Activated T-helper 1 cell treated with anti-CD3 and anti-CD28 coated beads, Interleukin-12 subunit alpha, Interleukin-12 subunit beta, Interleukin-2, Interleukin-4 antibody, amounts not matched to agents 30 ng/mL and 10 ng/mL and 1 ng/mL, durations not matched to agents 14 hours and 24 hours and 36 hours (primary cell): Measurements from ENCODE around the gene NAA38. TPM values are rescaled to one million over a fixed set of nuclear protein-coding genes. Genes with fewer than 3 reads are reported as not detected.
"Not testable (repeated sequence)": the region's sequence is repeated elsewhere in the genome, so short reads cannot be mapped to it uniquely, and the experiment has no call there.

ENCODE experiments used
- DNase-seq: peaks from one replicate; pipeline ENCODE4 v3.0.0; 2021; ENCODE audit warnings: low spot score
- H3K27ac Mint-ChIP-seq: one replicate; pipeline ENCODE4 v1.8.0; 2021; ENCODE audit warnings: mild to moderate bottlenecking, mixed read lengths
- H3K27me3 Mint-ChIP-seq: one replicate; pipeline ENCODE4 v1.8.0; 2022; ENCODE audit warnings: mild to moderate bottlenecking, moderate library complexity, mixed read lengths; ENCODE audit not compliant: insufficient read depth
- H3K36me3 Mint-ChIP-seq: one replicate; pipeline ENCODE4 v1.8.0; 2021; ENCODE audit warnings: low read depth, mixed read lengths
- H3K4me1 Mint-ChIP-seq: one replicate; pipeline ENCODE4 v1.8.0; 2021; ENCODE audit warnings: low read depth, mixed read lengths
- H3K4me3 Mint-ChIP-seq: one replicate; pipeline ENCODE4 v1.8.0; 2021; ENCODE audit warnings: mild to moderate bottlenecking, moderate library complexity, mixed read lengths
- H3K9me3 Mint-ChIP-seq: one replicate; pipeline ENCODE4 v1.8.0; 2021; ENCODE audit warnings: mixed read lengths
- intact Hi-C: fragments of 100-400 bp; cut with micrococcal nuclease; formaldehyde crosslinking; loops from one replicate; pipeline ENCODE4 v1.15.1; 2024
- total RNA-seq: library from RNA; stranded (reverse); gene quantifications from 2 replicates; pipeline ENCODE4 v1.2.3, GENCODE V29; 2022

Gene NAA38
- total RNA-seq, 1 donor from 2014 or later: 36.4 TPM

DNA sequence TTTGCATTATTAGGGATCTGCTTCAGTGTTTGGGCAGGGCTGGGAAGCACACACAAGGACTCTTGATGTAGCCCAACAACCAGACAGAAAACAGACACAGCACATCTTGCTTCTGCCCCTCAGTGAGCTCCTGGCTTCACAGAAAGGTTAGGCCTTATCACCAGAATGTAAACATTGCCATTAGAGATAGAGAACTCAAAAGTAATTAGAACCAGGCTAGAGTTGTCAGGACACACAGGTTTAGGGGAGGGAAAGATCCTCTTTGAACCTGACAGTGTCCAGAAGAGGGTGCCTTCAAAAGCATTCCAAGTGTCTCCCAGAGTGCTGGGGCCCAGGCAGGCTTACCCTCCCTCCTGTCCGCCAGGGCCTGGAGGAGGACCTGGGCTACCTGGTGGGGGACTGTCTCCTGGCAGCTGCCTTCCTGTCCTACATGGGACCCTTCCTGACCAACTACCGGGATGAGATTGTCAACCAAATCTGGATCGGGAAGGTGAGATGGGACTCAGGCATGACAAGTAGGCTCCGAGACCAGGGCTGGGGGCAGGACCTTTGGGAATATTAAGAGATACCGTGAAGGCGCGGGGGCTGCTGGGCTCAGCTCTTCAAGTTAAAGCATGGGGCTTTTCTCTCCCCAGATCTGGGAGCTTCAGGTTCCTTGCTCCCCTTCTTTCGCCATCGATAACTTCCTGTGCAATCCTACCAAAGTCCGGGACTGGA is 40.3 kb downstream of the NAA38 start:
- H3K27ac Mint-ChIP-seq: no peak overlapping the region
- no peak for DNase-seq
- H3K9me3 Mint-ChIP-seq: no peaks in the 10 kb centered on the region
- H3K4me3 Mint-ChIP-seq: no peak overlapping the region
- no peaks in the 10 kb centered on the region for H3K36me3 Mint-ChIP-seq
- no peaks in the 10 kb centered on the region for H3K4me1 Mint-ChIP-seq
- intact Hi-C loops: no loop called here
- no peaks in the 10 kb centered on the region for H3K27me3 Mint-ChIP-seq

DNA sequence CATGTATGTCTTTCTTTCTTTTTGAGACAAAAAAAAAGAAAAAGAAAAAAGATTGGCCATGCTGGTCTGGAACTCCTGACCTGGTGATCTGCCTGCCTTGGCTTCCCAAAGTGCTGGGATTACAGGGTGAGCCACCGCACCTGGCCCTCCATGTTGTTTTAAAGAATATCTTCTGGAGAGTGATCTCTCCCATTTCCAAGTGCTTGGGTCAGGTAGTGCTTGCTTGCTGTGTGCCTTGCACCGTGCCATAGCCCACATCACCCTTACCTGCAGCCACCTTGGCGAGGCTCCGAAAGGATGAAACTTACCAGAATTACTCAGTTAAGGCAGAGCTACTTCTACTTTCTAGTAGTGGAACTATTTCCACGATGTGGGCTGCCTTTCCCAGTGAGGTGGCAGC is 42.4 kb downstream of the NAA38 start:
- no peaks in the 10 kb centered on the region for H3K36me3 Mint-ChIP-seq
- no peaks in the 10 kb centered on the region for H3K9me3 Mint-ChIP-seq
- peaks cover 6% of the 10 kb centered on the region for H3K27me3 Mint-ChIP-seq
- no peak overlapping the region for H3K27ac Mint-ChIP-seq
- intact Hi-C loops: no loop called here
- H3K4me3 Mint-ChIP-seq: no peak overlapping the region
- DNase-seq: no peak
- no peaks in the 10 kb centered on the region for H3K4me1 Mint-ChIP-seq

DNA sequence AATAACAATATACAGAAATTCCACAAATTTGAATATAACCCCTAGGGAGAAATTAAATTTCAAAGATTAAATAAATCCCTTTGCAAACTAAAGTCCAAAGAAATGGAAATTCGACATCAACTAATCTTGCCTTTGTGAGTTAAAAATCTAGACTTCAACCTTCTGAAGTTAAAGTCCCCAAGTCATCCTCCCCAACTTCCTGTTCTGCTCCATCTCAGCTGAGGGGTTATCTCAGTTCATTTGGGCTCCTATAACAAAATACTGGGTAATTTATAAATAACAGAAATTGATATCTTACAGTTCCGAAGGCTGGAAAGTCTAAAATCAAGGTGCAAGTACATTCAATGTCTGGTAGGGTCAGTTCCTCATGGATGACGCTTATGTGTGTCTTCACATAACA is 46.1 kb downstream of the NAA38 start:
- Mint-ChIP-seq H3K36me3 (no peaks in the 10 kb centered on the region), H3K27ac (no peak overlapping the region), H3K4me1 (no peaks in the 10 kb centered on the region), H3K4me3 (no peak overlapping the region), H3K9me3 (no peaks in the 10 kb centered on the region), H3K27me3 (peaks cover 6% of the 10 kb centered on the region)
- intact Hi-C loops: no loop called here
- no peak for DNase-seq

DNA sequence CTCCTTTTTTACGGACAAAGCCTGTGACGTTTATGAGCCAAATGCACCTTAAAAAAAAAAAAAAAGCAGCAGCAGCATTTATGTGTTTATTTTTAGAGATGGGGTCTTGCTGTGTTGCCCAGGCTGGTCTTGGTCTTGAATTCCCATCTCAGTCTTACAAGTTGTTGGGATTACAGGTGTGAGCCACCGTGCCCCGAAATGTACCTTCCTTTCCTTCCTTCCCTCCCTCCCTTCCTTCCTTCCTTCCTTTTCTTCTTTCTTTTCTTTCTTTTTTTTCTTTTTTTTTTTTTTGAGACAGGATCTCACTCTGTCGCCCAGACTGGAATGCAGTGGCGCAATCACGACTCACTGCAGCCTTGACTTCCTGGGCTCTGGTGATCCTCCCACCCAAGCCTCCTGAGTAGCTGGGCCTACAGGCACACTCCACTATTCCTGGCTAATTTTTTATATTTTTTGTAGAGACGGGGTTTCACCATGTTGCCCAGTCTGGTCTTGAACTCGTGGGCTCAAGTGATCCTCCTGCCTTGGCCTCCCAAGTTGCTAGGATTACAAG is 47.5 kb downstream of the NAA38 start:
- H3K9me3 Mint-ChIP-seq, H3K36me3 Mint-ChIP-seq, H3K4me1 Mint-ChIP-seq, H3K27me3 Mint-ChIP-seq, H3K27ac Mint-ChIP-seq, intact Hi-C loops, DNase-seq, H3K4me3 Mint-ChIP-seq: not testable (repeated sequence)

DNA sequence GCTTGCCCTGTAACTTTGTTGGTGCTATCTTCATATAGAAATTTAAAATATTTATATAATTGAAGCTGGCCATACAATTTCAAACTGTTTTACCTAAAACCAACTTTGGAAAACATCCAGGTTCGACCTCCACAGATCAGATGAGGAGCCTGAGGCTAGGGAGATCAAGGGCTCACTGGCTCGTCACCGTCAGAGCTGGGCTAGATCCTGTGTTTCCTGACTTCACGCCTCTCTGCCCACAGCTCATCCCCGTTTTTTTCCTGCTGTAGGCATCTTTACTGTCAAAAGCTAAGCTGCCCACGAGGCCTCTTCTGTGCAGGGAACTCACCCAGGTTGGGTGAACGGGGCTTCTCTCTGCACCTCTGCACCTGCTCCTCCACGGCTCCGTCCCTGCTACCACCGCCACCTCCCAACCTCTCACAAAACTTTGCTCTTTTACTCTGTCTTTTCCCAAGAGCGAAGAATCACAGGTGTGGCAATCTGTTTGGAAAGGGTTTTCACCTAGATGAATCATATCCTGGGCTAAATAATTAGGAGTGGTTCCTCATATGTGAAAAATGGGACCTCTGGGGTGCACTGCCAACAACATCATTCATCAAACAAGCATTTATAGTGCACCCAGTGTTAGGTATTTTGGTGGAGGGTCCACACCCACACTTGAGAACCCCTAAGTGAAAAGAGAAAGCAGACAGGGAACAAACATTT is 48.1 kb downstream of the NAA38 start:
- no peak for DNase-seq
- Mint-ChIP-seq H3K4me1 (no peaks in the 10 kb centered on the region), H3K27ac (no peak overlapping the region), H3K27me3 (peaks cover 8% of the 10 kb centered on the region), H3K36me3 (no peaks in the 10 kb centered on the region), H3K9me3 (no peaks in the 10 kb centered on the region), H3K4me3 (no peak overlapping the region)
- intact Hi-C loops: no loop called here

DNA sequence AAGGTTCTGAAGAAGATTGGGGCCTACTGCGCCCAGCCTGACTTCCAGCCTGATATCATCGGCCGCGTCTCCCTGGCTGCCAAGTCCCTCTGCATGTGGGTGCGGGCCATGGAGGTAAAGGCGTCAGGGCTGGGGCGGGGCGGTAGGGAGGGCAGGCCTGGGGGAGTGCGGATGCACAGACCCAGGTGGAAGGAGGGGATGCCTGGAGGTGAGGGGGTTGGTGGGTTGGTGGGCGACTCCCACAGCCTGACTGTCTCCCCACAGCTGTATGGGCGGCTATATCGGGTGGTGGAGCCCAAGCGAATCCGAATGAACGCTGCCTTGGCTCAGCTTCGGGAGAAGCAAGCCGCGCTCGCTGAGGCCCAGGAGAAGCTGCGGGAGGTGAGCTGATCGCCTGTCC is 50.2 kb downstream of the NAA38 start:
- Mint-ChIP-seq H3K36me3 (no peaks in the 10 kb centered on the region), H3K9me3 (no peaks in the 10 kb centered on the region), H3K27ac (no peak overlapping the region), H3K27me3 (peaks cover 8% of the 10 kb centered on the region), H3K4me3 (no peak overlapping the region), H3K4me1 (no peaks in the 10 kb centered on the region)
- no peak for DNase-seq
- intact Hi-C loops: no loop called here

Other genes with a start within 250 kb of the NAA38 start
- 59.5 and 63.6 TPM in 2 replicates for gene FXR2, start 242.7 kb downstream of the NAA38 start, total RNA-seq
- gene SAT2, start 229.7 kb downstream of the NAA38 start, total RNA-seq: 23.8 and 24.0 TPM in 2 replicates
- gene SHBG, start 227.4 kb downstream of the NAA38 start, total RNA-seq: 0.20 TPM in 1 of 2 replicates, not detected in the other
- gene ATP1B2, start 206.6 kb downstream of the NAA38 start, total RNA-seq: 0.54 TPM in 2 replicates
- gene TP53, start 170.1 kb downstream of the NAA38 start, total RNA-seq: 172 and 179 TPM in 2 replicates
- 31.5 TPM in 2 replicates for gene WRAP53, start 169.1 kb downstream of the NAA38 start, total RNA-seq
- 0.08 TPM in 1 of 2 replicates, not detected in the other for gene EFNB3, start 152.4 kb downstream of the NAA38 start, total RNA-seq
- not detected in 2 replicates for gene DNAH2, start 139.8 kb downstream of the NAA38 start, total RNA-seq
- 163 and 177 TPM in 2 replicates for gene KDM6B, start 23.3 kb downstream of the NAA38 start, total RNA-seq
- gene TMEM88, start 2.5 kb downstream of the NAA38 start, total RNA-seq: 7.4 TPM in 2 replicates
- 11.8 and 12.7 TPM in 2 replicates for gene CYB5D1, start 444 bp upstream of the NAA38 start, total RNA-seq
- 125 and 133 TPM in 2 replicates for gene CHD3, start 31.2 kb upstream of the NAA38 start, total RNA-seq
- gene RNF227, start 58.7 kb upstream of the NAA38 start, total RNA-seq: 6.2 and 6.3 TPM in 2 replicates
- gene KCNAB3, start 72.3 kb upstream of the NAA38 start, total RNA-seq: 9.9 and 10.8 TPM in 2 replicates
- gene TRAPPC1, start 74.4 kb upstream of the NAA38 start, total RNA-seq: 153 and 162 TPM in 2 replicates
- 53.5 and 54.7 TPM in 2 replicates for gene CNTROB, start 74.6 kb upstream of the NAA38 start, total RNA-seq
- gene GUCY2D, start 145.1 kb upstream of the NAA38 start, total RNA-seq: not detected in 2 replicates
- not detected in 2 replicates for gene ALOX15B, start 181.5 kb upstream of the NAA38 start, total RNA-seq
- gene ALOX12B, start 230.2 kb upstream of the NAA38 start, total RNA-seq: 0.51 and 0.78 TPM in 2 replicates